HG03520 (cell line): ENCODE measurements around the gene NOSTRIN.
"Not testable (repeated sequence)": the region's sequence is repeated elsewhere in the genome, so short reads cannot be mapped to it uniquely, and the experiment has no call there.

Source experiments
- ATAC-seq: cut with Tn5 transposase; IDR thresholded peaks from one replicate; pipeline ENCODE4 v1.9.1; 2021; ENCODE audit warnings: mild to moderate bottlenecking, moderate library complexity; ENCODE audit not compliant: unreplicated experiment

Gene NOSTRIN

GRCh38 chr2:168789776-168790175 lies 12.7 kb upstream of the NOSTRIN start:
- no peak for ATAC-seq

- no peak for ATAC-seq
Observed at GRCh38 chr2:168790226-168790902, 12.1 kb upstream of the NOSTRIN start.

DNA sequence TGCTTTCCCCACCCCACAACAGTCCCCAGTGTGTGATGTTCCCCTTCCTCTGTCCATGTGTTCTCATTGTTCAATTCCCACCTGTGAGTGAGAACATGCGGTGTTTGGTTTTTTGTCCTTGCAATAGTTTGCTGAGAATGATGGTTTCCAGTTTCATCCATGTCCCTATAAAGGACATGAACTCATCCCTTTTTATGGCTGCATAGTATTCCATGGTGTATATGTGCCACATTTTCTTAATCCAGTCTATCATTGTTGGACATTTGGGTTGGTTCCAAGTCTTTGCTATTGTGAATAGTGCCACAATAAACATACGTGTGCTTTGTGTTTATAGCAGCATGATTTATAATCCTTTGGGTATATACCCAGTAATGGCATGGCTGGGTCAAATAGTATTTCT lies 11.3 kb upstream of the NOSTRIN start:
- ATAC-seq: not testable (repeated sequence)

DNA sequence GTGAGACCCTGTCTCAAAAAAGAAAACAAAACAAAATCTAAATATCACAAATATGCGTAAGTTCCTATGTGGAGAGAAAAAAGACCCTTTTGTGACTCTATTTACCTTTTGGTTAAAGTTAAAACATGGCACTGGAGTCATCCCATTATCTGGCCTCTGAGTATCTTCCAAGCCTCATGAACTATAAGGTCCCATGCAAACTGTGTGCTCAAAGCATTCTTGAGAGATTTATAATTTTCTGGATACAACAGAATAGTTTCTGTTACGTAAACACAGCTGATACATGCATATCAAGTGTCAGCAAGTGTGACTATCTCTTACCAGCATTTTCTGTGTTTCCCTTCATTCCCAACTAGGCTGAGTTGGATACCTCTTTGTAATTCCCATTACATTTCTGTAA lies 8.8 kb upstream of the NOSTRIN start:
- no peak for ATAC-seq

- no peak for ATAC-seq
Observed at GRCh38 chr2:168794968-168795367, 7.5 kb upstream of the NOSTRIN start.

DNA sequence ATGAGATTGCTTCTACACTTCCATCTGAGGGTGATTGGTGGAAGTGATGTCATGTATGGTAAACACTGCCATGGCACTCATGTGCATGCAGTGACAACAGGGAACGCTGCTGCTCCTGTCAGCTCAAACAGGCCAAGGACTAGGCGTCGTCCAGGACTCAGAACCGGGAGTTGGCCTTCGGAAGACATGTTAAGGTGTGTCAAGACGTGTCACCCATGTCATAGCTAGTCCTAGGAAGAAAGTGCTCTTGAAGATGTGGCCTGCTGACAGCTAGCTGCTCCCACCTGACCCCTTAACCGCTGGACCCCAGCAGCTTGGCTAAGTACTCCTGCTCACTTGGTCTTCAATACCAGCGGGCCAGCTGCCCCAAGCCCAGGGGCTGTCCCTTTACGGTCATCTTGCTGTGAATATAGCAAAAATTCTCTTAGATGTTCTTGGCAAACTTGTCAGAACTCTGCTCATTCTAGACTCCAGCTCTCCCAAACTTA lies 6.3 kb upstream of the NOSTRIN start:
- no peak for ATAC-seq

GRCh38 chr2:168796583-168797285 lies 5.7 kb upstream of the NOSTRIN start:
- no peak for ATAC-seq

GRCh38 chr2:168797286-168797655 lies 5.2 kb upstream of the NOSTRIN start:
- no peak for ATAC-seq

DNA sequence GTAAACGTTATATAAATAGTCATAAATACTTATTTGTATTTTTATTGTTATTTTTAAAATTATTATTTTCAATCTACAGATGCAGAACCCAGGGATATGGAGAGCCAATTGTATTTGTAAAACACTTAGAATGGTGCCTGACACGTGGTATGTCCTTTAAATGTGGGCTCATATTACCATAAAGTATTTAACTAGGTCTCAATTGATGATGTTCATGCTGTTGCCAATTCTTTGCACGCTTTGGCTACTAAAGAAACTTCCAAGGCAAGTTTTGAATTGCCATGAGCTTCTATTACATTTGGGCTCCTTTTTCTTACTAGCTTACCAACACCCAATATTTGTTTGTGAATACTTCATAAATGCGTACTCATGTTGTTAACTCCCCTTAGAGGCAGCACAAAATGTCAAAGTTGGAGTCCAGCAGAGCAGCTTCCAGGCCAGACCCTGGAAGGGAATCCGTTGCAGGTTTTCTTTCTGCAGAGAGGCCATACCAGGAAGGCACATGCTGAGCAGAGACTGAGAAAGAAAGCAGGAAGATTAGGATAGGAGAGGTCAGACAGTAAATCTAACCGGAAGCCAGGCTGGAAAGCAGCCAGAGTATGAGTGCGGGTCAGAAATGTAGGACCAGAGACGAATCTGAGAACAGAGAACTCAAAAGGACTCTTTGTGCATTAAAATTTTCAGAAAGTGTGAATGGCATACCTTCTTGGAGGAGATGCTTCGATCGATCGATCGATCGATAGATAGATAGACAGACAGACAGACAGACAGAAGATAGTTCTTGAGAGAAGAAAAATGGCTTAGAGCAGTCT lies 4.2 kb upstream of the NOSTRIN start:
- no peak for ATAC-seq

DNA sequence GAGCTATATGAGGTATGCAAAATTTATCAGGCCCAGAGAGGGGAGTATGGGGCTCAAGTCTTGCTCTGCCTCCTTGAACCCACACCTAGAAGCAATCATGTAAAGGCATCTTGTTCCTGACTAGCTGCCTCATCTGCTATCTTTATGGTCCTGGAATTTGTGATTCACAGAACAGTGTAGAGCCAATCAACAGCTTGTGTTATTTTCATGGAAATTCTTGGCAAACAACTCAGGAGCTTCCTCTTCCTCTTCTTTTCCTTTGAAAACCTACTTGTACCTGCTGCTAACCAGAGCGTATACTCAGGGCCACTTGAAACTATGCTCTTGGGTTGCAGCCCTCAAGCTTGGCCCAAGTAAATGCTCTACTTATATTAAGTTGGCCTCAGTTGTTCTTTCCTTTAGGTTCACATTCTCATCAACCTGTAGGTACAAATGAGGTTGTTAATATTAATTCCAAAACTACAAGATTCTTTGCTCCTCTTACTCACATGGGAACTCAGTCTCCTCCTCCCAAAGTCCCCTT lies 3.5 kb upstream of the NOSTRIN start:
- no peak for ATAC-seq

- ATAC-seq: no peak
Observed at GRCh38 chr2:168801471-168801870, 966 bp upstream of the NOSTRIN start.

GRCh38 chr2:168802859-168803725 lies 655 bp downstream of the NOSTRIN start:
- no peak for ATAC-seq

DNA sequence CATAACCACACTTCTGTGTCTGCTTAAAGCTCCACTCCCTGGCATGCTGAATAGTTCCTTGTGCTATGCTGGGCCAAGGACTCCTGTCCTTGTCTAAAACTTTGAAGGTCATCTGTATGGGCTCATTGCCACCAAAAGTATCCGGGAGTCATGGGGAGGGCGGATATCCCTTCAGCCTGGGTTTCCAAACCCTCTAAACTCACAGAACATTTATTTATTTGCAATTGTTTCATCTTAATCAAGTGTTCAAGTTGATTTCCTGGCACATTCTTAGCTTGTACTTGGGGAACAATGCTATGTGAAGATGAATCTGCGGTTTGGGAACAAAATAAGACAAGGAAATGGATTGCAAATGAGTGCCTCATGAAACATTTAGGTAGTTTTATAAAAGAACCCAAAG lies 1.8 kb downstream of the NOSTRIN start:
- ATAC-seq: no peak

GRCh38 chr2:168805615-168806014 lies 3.2 kb downstream of the NOSTRIN start:
- no peak for ATAC-seq

- ATAC-seq: no peak
Observed at GRCh38 chr2:168809537-168809936, 7.1 kb downstream of the NOSTRIN start.

DNA sequence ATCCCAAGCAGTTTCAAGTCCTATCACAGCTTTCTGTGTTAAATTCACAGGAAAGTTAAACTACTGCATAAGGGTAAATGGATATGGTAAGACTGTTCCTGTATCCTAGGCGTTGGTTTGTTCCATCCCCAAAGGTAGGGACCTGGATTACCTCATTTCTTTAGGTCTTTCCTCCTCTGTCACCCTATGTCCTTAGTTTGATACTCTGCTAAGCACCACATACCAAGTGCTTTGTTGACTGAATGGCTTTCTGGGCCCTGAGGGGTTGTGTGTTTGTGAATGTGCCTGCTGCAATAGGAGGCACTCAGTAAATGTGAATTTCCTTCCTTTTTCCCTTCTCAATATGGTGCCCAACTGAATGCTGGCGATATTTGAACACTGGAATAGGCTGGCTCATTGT lies 7.8 kb downstream of the NOSTRIN start:
- no peak for ATAC-seq

DNA sequence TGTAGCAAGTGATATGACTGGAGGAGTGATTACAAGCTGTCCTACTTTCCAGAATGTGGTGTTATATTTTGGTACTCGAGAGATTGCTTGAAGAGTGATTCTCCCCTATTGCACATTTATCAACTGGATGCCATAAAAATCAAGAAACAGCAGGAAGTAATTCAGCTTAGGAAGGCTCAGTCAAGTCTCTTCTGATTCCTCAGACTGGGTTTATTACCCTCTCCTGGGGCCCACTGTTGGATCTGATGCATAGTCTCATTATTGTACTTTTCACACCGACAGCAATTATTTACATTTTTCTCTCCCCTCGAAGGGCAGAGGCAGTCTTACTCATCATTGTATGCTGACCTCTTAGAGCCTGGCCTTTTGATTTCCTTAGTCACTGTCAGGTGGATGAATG lies 9.3 kb downstream of the NOSTRIN start:
- ATAC-seq: no peak

DNA sequence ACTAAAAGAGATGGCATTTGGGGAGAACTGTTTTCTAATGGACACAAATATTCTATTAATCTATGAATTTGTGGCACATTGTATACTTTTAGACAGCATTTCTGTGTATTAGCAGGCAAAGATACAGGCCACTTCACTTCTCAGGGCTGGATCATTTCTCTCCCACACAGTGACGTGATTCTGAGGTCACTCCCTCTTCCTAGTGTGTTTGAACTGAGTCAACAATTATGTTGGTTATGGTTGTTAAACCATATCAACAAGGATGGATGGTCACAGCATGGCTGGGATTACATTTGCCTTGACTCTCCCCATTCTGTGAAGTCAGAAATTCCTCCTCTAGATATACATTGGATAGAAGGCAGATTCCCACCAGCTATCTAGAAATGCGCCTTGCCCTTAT lies 11.6 kb downstream of the NOSTRIN start:
- no peak for ATAC-seq

- no peak for ATAC-seq
Observed at GRCh38 chr2:168814939-168815907, 12.8 kb downstream of the NOSTRIN start.
